ENCODE results near the gene CLEC7A.

Gene CLEC7A

DNA sequence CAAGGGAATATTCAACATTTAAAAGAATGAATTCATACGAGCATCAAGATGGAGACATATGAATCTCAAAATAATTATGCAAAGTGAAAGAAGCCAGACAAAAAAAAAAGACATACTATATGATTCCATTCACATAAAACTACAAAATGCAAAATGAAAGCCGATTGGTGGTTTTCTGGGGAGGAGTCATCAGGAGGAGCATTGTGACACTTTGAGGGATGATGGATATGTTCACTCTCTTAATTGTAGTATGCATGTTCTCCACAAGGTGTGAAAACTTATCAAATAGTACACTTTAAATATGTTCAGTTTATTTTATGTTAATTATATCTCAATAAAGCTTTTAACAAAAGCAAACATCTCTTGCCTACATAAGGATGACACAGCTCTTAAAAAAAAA is 28.4 kb upstream of the CLEC7A start:
- H3K9ac ChIP-seq (ENCODE audit: low read length), result no peak overlapping the region
- no peaks in the 10 kb centered on the region for H3K27me3 ChIP-seq (ENCODE audit: low read length)
- no peaks in the 10 kb centered on the region for H3F3A ChIP-seq (ENCODE audit: insufficient read depth)
- TF ChIP-seq, protein P1, sequence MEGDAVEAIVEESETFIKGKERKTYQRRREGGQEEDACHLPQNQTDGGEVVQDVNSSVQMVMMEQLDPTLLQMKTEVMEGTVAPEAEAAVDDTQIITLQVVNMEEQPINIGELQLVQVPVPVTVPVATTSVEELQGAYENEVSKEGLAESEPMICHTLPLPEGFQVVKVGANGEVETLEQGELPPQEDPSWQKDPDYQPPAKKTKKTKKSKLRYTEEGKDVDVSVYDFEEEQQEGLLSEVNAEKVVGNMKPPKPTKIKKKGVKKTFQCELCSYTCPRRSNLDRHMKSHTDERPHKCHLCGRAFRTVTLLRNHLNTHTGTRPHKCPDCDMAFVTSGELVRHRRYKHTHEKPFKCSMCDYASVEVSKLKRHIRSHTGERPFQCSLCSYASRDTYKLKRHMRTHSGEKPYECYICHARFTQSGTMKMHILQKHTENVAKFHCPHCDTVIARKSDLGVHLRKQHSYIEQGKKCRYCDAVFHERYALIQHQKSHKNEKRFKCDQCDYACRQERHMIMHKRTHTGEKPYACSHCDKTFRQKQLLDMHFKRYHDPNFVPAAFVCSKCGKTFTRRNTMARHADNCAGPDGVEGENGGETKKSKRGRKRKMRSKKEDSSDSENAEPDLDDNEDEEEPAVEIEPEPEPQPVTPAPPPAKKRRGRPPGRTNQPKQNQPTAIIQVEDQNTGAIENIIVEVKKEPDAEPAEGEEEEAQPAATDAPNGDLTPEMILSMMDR (IDR thresholded peaks at IDR 0.05; ENCODE audit: insufficient read depth, low read length, poor library complexity, severe bottlenecking), result no peak
- H3K79me2 ChIP-seq (ENCODE audit: insufficient read depth, low read length), result no peaks in the 10 kb centered on the region
- H3K4me3 ChIP-seq (ENCODE audit: insufficient read depth, low read length, poor library complexity, severe bottlenecking), result no peak overlapping the region
- H3K4me2 ChIP-seq (ENCODE audit: low read depth, low read length, poor library complexity, severe bottlenecking), result no peak overlapping the region
- no peaks in the 10 kb centered on the region for H3K9me2 ChIP-seq (replicated peaks; ENCODE audit: insufficient read depth, low read length)
- no peaks in the 10 kb centered on the region for H4K20me1 ChIP-seq (ENCODE audit: low read depth, low read length)
- no peak overlapping the region for H2AFZ ChIP-seq (ENCODE audit: low read depth, low read length, severe bottlenecking)
- H3K27ac ChIP-seq (ENCODE audit: low read depth, low read length), result no peak overlapping the region
- H3K36me3 ChIP-seq (ENCODE audit: low read length), result no peaks in the 10 kb centered on the region
- H3K9me3 ChIP-seq (ENCODE audit: insufficient read depth, low read length), result no peaks in the 10 kb centered on the region

DNA sequence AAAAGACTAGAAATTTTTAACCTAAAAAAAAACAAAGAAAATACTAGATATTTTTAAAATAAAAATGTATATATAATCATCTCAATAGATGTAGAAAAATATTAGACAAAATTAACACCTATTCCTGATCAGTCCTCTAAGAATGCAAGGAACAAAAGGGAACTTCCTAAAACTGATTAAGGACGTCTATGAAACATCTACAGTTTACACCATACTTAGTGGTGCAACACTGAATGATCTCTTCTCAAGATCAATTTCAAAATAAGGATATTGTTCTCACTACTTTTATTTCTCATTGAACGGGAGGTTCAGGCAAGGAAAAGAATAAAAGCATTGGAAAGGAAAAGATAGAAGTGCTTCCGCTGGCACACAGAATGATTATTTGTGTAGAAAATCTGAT is 26.0 kb upstream of the CLEC7A start:
- Histone ChIP-seq H3K36me3 (ENCODE audit: low read length) (no peaks in the 10 kb centered on the region), H3K27me3 (ENCODE audit: low read length) (no peaks in the 10 kb centered on the region), H3K79me2 (ENCODE audit: insufficient read depth, low read length) (no peaks in the 10 kb centered on the region), H3K4me2 (ENCODE audit: low read depth, low read length, poor library complexity, severe bottlenecking) (no peak overlapping the region), H3F3A (ENCODE audit: insufficient read depth) (no peaks in the 10 kb centered on the region), H4K20me1 (ENCODE audit: low read depth, low read length) (no peaks in the 10 kb centered on the region), H3K9ac (ENCODE audit: low read length) (no peak overlapping the region), H3K27ac (ENCODE audit: low read depth, low read length) (no peak overlapping the region), H2AFZ (ENCODE audit: low read depth, low read length, severe bottlenecking) (no peak overlapping the region), H3K9me3 (ENCODE audit: insufficient read depth, low read length) (no peaks in the 10 kb centered on the region), H3K4me3 (ENCODE audit: insufficient read depth, low read length, poor library complexity, severe bottlenecking) (no peak overlapping the region), H3K9me2 (replicated peaks; ENCODE audit: insufficient read depth, low read length) (no peaks in the 10 kb centered on the region)
- TF ChIP-seq, protein P1 (IDR thresholded peaks at IDR 0.05; ENCODE audit: insufficient read depth, low read length, poor library complexity, severe bottlenecking), result no peak
- TF ChIP-seq EZH2phosphoT487 (conservative IDR thresholded peaks at IDR 0.05; ENCODE audit: low read length), result no peak

DNA sequence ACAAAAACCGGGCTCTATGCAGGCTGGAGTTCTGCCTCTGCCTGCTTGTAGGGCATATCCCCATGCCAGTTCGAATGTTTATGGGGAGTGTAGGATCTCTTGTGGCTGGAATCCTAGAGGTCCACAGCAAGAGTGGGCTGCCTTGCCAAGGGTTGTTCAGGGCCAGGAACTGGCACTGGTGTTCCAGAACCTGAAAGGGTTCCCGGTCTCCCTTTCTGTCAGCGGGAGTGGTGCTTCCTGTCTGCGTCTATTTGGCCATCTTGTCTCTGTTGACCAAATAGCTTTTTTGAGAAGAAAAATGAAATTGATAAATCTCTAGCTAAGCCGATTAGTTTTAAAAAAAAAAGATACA is 24.1 kb upstream of the CLEC7A start:
- H3K27ac ChIP-seq (ENCODE audit: low read depth, low read length), result no peak overlapping the region
- H3K9me3 ChIP-seq (ENCODE audit: insufficient read depth, low read length), result no peaks in the 10 kb centered on the region
- no peak overlapping the region for H2AFZ ChIP-seq (ENCODE audit: low read depth, low read length, severe bottlenecking)
- no peaks in the 10 kb centered on the region for H4K20me1 ChIP-seq (ENCODE audit: low read depth, low read length)
- no peaks in the 10 kb centered on the region for H3F3A ChIP-seq (ENCODE audit: insufficient read depth)
- TF ChIP-seq, protein P1 (IDR thresholded peaks at IDR 0.05; ENCODE audit: insufficient read depth, low read length, poor library complexity, severe bottlenecking), result no peak
- TF ChIP-seq EZH2phosphoT487 (conservative IDR thresholded peaks at IDR 0.05; ENCODE audit: low read length), result no peak
- H3K36me3 ChIP-seq (ENCODE audit: low read length), result no peaks in the 10 kb centered on the region
- no peak overlapping the region for H3K9ac ChIP-seq (ENCODE audit: low read length)
- H3K4me2 ChIP-seq (ENCODE audit: low read depth, low read length, poor library complexity, severe bottlenecking), result no peak overlapping the region
- no peaks in the 10 kb centered on the region for H3K27me3 ChIP-seq (ENCODE audit: low read length)
- no peaks in the 10 kb centered on the region for H3K79me2 ChIP-seq (ENCODE audit: insufficient read depth, low read length)
- H3K4me3 ChIP-seq (ENCODE audit: insufficient read depth, low read length, poor library complexity, severe bottlenecking), result no peak overlapping the region
- H3K9me2 ChIP-seq (replicated peaks; ENCODE audit: insufficient read depth, low read length), result no peaks in the 10 kb centered on the region

All from SU-DHL-6 (cell line).